Duodenal mucosa (tissue), 2 donors: ENCODE results near the gene ZNF621.
"Not testable (repeated sequence)": the region's sequence is repeated elsewhere in the genome, so short reads cannot be mapped to it uniquely, and the experiment has no call there.

Experiments used
- H3K27ac ChIP-seq: one replicate; pipeline ENCODE4 v1.7.0; 2013; ENCODE audit warnings: low read depth, low read length
- H3K27me3 ChIP-seq, 2 donors: one replicate each; pipeline ENCODE4 v1.7.0; 2013; ENCODE audit warnings: low read length in 2 of 2, control low read depth in 1 of 2; ENCODE audit not compliant: insufficient read depth in 2 of 2, control insufficient read depth in 1 of 2
- H3K36me3 ChIP-seq, 2 donors: one replicate each; pipeline ENCODE4 v1.7.0; 2013; ENCODE audit warnings: low read length in 2 of 2, control low read depth in 1 of 2; ENCODE audit not compliant: insufficient read depth in 2 of 2, control insufficient read depth in 1 of 2
- H3K4me1 ChIP-seq, 2 donors: one replicate each; pipeline ENCODE4 v1.7.0; 2013; ENCODE audit warnings: low read length in 2 of 2, control low read depth in 1 of 2; ENCODE audit not compliant: insufficient read depth in 2 of 2, control insufficient read depth in 1 of 2
- H3K4me3 ChIP-seq, 2 donors: one replicate each; pipeline ENCODE4 v1.7.0; 2013; ENCODE audit warnings: low read length in 2 of 2, low read depth in 1 of 2
- H3K9ac ChIP-seq, 2 donors: one replicate each; pipeline ENCODE4 v1.7.0; 2013; ENCODE audit warnings: low read length in 2 of 2, low read depth in 1 of 2
- H3K9me3 ChIP-seq, 2 donors: one replicate each; pipeline ENCODE4 v1.7.0; 2013; ENCODE audit warnings: low read length in 2 of 2, control low read depth in 1 of 2; ENCODE audit not compliant: control insufficient read depth in 1 of 2

Gene ZNF621

GRCh38 chr3:40528426-40528825 is 3.7 kb downstream of the ZNF621 start:
- Histone ChIP-seq H3K9me3 (peaks cover 6 to 14% of the 10 kb centered on the region in 2 donors), H3K27ac (no peak overlapping the region), H3K36me3 (peaks cover 34 to 57% of the 10 kb centered on the region in 2 donors)

GRCh38 chr3:40532252-40532651 is 7.5 kb downstream of the ZNF621 start:
- H3K4me3 ChIP-seq: no peak overlapping the region
- no peak overlapping the region for H3K27ac ChIP-seq
- H3K9me3 ChIP-seq: peaks cover 6 to 14% of the 10 kb centered on the region in 2 donors
- H3K27me3 ChIP-seq: no peaks in the 10 kb centered on the region
- no peak overlapping the region for H3K9ac ChIP-seq
- no peaks in the 10 kb centered on the region for H3K4me1 ChIP-seq
- peaks cover 40 to 73% of the 10 kb centered on the region in 2 donors for H3K36me3 ChIP-seq

More at GRCh38 chr3:40528426-40528825, 3.7 kb downstream of the ZNF621 start:
- no peaks in the 10 kb centered on the region for H3K27me3 ChIP-seq
- peaks cover 16 to 17% of the 10 kb centered on the region in 2 donors for H3K4me1 ChIP-seq
- H3K9ac ChIP-seq: no peak overlapping the region
- H3K4me3 ChIP-seq: no peak overlapping the region

GRCh38 chr3:40534283-40534682 is 9.5 kb downstream of the ZNF621 start:
- Histone ChIP-seq H3K4me3 (no peak overlapping the region), H3K9me3 (peaks cover 10 to 21% of the 10 kb centered on the region in 2 donors), H3K36me3 (peaks cover 38 to 68% of the 10 kb centered on the region in 2 donors), H3K27me3 (no peaks in the 10 kb centered on the region), H3K9ac (no peak overlapping the region), H3K27ac (no peak overlapping the region), H3K4me1 (no peaks in the 10 kb centered on the region)

GRCh38 chr3:40546816-40547215 is 22.1 kb downstream of the ZNF621 start:
- Histone ChIP-seq H3K4me3 (no peak overlapping the region), H3K36me3 (no peaks in the 10 kb centered on the region), H3K9me3 (no peaks in the 10 kb centered on the region), H3K27ac (no peak overlapping the region), H3K9ac (no peak overlapping the region), H3K4me1 (no peaks in the 10 kb centered on the region), H3K27me3 (no peaks in the 10 kb centered on the region)

GRCh38 chr3:40550167-40550566 is 25.4 kb downstream of the ZNF621 start:
- H3K4me3 ChIP-seq: no peak overlapping the region
- no peak overlapping the region for H3K9ac ChIP-seq
- H3K4me1 ChIP-seq: no peaks in the 10 kb centered on the region
- no peaks in the 10 kb centered on the region for H3K27me3 ChIP-seq
- H3K27ac ChIP-seq: no peak overlapping the region
- H3K9me3 ChIP-seq: no peaks in the 10 kb centered on the region
- H3K36me3 ChIP-seq: no peaks in the 10 kb centered on the region

- H3K9me3 ChIP-seq: no peaks in the 10 kb centered on the region
- no peak overlapping the region for H3K9ac ChIP-seq
- H3K27me3 ChIP-seq: no peaks in the 10 kb centered on the region
- no peak overlapping the region for H3K27ac ChIP-seq
- no peaks in the 10 kb centered on the region for H3K36me3 ChIP-seq
- no peaks in the 10 kb centered on the region for H3K4me1 ChIP-seq
- no peak overlapping the region for H3K4me3 ChIP-seq
These were observed 32.9 kb downstream of the ZNF621 start for GRCh38 chr3:40557575-40558161.

- H3K4me1 ChIP-seq, H3K27me3 ChIP-seq, H3K4me3 ChIP-seq, H3K9me3 ChIP-seq, H3K27ac ChIP-seq, H3K36me3 ChIP-seq, H3K9ac ChIP-seq: not testable (repeated sequence)
These were observed 37.7 kb downstream of the ZNF621 start for GRCh38 chr3:40562482-40562881.

- H3K27ac ChIP-seq, H3K9ac ChIP-seq, H3K36me3 ChIP-seq: not testable (repeated sequence)
These were observed 40.9 kb downstream of the ZNF621 start for GRCh38 chr3:40565629-40566028.

GRCh38 chr3:40566694-40567093 is 41.9 kb downstream of the ZNF621 start:
- H3K9ac ChIP-seq: no peak overlapping the region
- H3K4me1 ChIP-seq: no peaks in the 10 kb centered on the region
- no peaks in the 10 kb centered on the region for H3K9me3 ChIP-seq
- H3K27me3 ChIP-seq: no peaks in the 10 kb centered on the region
- H3K36me3 ChIP-seq: no peaks in the 10 kb centered on the region
- H3K27ac ChIP-seq: no peak overlapping the region
- H3K4me3 ChIP-seq: no peak overlapping the region

More at GRCh38 chr3:40565629-40566028, 40.9 kb downstream of the ZNF621 start:
- H3K4me1 ChIP-seq, H3K9me3 ChIP-seq, H3K4me3 ChIP-seq, H3K27me3 ChIP-seq: not testable (repeated sequence)

- no peak overlapping the region for H3K4me3 ChIP-seq
- no peaks in the 10 kb centered on the region for H3K9me3 ChIP-seq
- no peaks in the 10 kb centered on the region for H3K4me1 ChIP-seq
- H3K27me3 ChIP-seq: no peaks in the 10 kb centered on the region
- no peak overlapping the region for H3K9ac ChIP-seq
- H3K36me3 ChIP-seq: no peaks in the 10 kb centered on the region
- H3K27ac ChIP-seq: no peak overlapping the region
These were observed 47.8 kb downstream of the ZNF621 start for GRCh38 chr3:40572588-40572987.

GRCh38 chr3:40574050-40574449 is 49.3 kb downstream of the ZNF621 start:
- Histone ChIP-seq H3K4me3 (no peak overlapping the region), H3K9me3 (no peaks in the 10 kb centered on the region), H3K27ac (no peak overlapping the region), H3K4me1 (no peaks in the 10 kb centered on the region), H3K27me3 (no peaks in the 10 kb centered on the region), H3K9ac (no peak overlapping the region), H3K36me3 (no peaks in the 10 kb centered on the region)
